Kidney epithelial cell (primary cell): Measurements from ENCODE around the gene TBKBP1. TPM values are rescaled to one million over a fixed set of nuclear protein-coding genes. Genes with fewer than 3 reads are reported as not detected.

ENCODE experiments used
- DNase-seq: peaks from one replicate; pipeline ENCODE4 v3.0.0-alpha.2; 2010; ENCODE audit warnings: low read depth
- H3K27me3 ChIP-seq: 2 replicates; pipeline ENCODE4 v1.6.0; 2011; ENCODE audit warnings: low read length; ENCODE audit not compliant: control insufficient read depth, insufficient read depth
- H3K36me3 ChIP-seq: 2 replicates; pipeline ENCODE4 v1.5.1; 2011; ENCODE audit warnings: low read length; ENCODE audit not compliant: control insufficient read depth, insufficient read depth
- H3K4me3 ChIP-seq: 2 replicates; pipeline ENCODE4 v1.5.1; 2011; ENCODE audit warnings: low read depth, mild to moderate bottlenecking, control low read depth, low read length
- total RNA-seq: library from RNA; depleted of rRNA; stranded (reverse); fragments of >200 nt; gene quantifications from 2 replicates; pipeline ENCODE4 v1.2.3, GENCODE V29; 2015
- TF ChIP-seq, protein P1 (sequence below): IDR thresholded peaks from 2 replicates; pipeline ENCODE4 v1.5.1; 2011; ENCODE audit warnings: mild to moderate bottlenecking, moderate library complexity, low read length, control low read depth, inconsistent platforms; ENCODE audit not compliant: insufficient read depth, poor library complexity, severe bottlenecking

Gene TBKBP1
- total RNA-seq, 1 donor from 2014 or later, result 9.7 TPM

DNA sequence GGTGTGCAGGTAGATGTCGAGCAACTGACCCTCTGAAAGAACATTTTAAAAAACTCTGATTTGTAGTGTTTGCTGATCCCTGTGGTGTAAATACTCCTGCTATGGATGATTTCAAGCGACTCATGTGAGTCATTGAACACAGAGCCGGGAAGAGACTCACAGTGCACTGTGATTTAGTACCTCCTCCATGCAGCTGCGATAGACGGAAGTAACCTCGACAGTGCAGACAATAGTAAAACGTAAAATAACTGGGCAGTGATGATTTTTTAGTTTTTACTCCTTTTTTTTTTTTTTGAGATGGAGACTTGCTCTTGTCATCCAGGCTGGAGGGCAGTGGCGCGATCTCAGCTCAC is 47.8 kb downstream of the TBKBP1 start:
- no peak for DNase-seq
- TF ChIP-seq, protein P1, sequence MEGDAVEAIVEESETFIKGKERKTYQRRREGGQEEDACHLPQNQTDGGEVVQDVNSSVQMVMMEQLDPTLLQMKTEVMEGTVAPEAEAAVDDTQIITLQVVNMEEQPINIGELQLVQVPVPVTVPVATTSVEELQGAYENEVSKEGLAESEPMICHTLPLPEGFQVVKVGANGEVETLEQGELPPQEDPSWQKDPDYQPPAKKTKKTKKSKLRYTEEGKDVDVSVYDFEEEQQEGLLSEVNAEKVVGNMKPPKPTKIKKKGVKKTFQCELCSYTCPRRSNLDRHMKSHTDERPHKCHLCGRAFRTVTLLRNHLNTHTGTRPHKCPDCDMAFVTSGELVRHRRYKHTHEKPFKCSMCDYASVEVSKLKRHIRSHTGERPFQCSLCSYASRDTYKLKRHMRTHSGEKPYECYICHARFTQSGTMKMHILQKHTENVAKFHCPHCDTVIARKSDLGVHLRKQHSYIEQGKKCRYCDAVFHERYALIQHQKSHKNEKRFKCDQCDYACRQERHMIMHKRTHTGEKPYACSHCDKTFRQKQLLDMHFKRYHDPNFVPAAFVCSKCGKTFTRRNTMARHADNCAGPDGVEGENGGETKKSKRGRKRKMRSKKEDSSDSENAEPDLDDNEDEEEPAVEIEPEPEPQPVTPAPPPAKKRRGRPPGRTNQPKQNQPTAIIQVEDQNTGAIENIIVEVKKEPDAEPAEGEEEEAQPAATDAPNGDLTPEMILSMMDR, result no peak
- Histone ChIP-seq H3K27me3 (peaks cover 24% of the 10 kb centered on the region), H3K4me3 (no peak overlapping the region), H3K36me3 (no peaks in the 10 kb centered on the region)

DNA sequence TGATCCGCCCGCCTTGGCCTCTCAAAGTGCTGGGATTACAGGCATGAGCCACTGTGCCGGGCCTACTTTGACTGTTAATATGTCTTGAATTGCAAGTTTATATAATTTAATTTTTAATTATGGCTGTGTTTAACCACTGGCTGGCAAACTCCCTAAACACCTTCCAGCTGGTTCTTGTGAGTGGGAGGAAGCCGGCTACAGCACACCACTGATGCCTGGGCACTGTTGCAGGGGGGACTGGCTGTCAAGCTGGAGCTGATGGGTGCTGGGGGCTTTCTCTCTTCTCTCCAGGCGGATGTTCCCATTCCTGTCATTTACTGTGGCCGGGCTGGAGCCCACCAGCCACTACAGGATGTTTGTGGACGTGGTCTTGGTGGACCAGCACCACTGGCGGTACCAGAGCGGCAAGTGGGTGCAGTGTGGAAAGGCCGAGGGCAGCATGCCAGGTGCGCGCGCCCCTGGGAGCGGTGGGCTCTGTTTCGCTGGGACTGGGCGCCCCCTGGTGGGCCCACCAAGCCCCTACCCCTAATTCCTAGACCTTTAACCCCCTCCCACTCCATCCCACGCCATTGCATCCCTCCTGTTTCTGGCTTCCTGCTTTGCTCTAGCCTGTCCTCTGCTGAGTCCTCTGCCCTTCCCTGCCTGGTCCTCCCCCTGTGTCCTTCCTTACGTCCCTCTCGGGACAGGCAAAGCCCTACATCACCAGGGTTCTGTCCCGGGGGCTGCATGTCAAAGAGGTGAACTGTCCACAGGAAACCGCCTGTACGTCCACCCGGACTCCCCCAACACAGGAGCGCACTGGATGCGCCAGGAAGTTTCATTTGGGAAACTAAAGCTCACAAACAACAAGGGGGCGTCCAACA is 48.6 kb downstream of the TBKBP1 start:
- no peaks in the 10 kb centered on the region for H3K36me3 ChIP-seq
- H3K27me3 ChIP-seq, result peaks cover 21% of the 10 kb centered on the region
- DNase-seq, result no peak
- TF ChIP-seq, protein P1, result peak; percentile 58
- H3K4me3 ChIP-seq, result no peak overlapping the region

- peaks cover 21% of the 10 kb centered on the region for H3K27me3 ChIP-seq
These were observed 50.4 kb downstream of the TBKBP1 start for GRCh38 chr17:47744168-47745036.

DNA sequence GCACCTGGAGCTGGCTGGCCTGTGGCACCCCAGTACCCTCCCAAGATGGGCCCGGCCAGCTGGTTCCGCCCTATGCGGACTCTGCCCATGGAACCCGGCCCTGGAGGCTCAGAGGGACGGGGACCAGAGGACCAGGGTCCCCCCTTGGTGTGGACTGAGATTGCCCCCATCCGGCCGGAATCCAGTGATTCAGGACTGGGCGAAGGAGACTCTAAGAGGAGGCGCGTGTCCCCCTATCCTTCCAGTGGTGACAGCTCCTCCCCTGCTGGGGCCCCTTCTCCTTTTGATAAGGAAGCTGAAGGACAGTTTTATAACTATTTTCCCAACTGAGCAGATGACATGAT is 51.0 kb downstream of the TBKBP1 start:
- no peak for DNase-seq
- Histone ChIP-seq H3K36me3 (no peaks in the 10 kb centered on the region), H3K4me3 (no peak overlapping the region), H3K27me3 (peaks cover 21% of the 10 kb centered on the region)
- TF ChIP-seq, protein P1, result no peak

More at GRCh38 chr17:47744168-47745036, 50.4 kb downstream of the TBKBP1 start:
- DNase-seq, result no peak
- no peaks in the 10 kb centered on the region for H3K36me3 ChIP-seq
- TF ChIP-seq, protein P1, result no peak
- no peak overlapping the region for H3K4me3 ChIP-seq

GRCh38 chr17:47751471-47751870 is 57.5 kb downstream of the TBKBP1 start:
- no peaks in the 10 kb centered on the region for H3K36me3 ChIP-seq
- no peak overlapping the region for H3K4me3 ChIP-seq
- TF ChIP-seq, protein P1, result no peak
- DNase-seq, result no peak
- H3K27me3 ChIP-seq, result no peaks in the 10 kb centered on the region
